Neural progenitor cell (in vitro differentiated cells): ENCODE results near the gene MPV17L. TPM values are rescaled to one million over a fixed set of nuclear protein-coding genes. Genes with fewer than 3 reads are reported as not detected.
A peak's percentile ranks its signal among the peaks of the same experiment; 100 is the strongest.
"Not testable (repeated sequence)": the region's sequence is repeated elsewhere in the genome, so short reads cannot be mapped to it uniquely, and the experiment has no call there.

Experiments used
- DNase-seq: peaks from one replicate; pipeline ENCODE4 v3.0.0-alpha.2; 2016; ENCODE audit warnings: low spot score
- H2AFZ ChIP-seq: fragments of 200-600 bp; sonication (generic); replicated peaks from 2 replicates; pipeline ENCODE4 v1.6.1; 2016; ENCODE audit warnings: antibody characterized with exemption
- H3F3A ChIP-seq: fragments of 200-600 bp; sonication (generic); 2 replicates; pipeline ENCODE4 v1.6.1; 2016; ENCODE audit warnings: antibody characterized with exemption, low read depth
- H3K27ac ChIP-seq: fragments of 200-600 bp; sonication (generic); 2 replicates; pipeline ENCODE4 v1.5.1; 2016; ENCODE audit warnings: mild to moderate bottlenecking
- H3K27me3 ChIP-seq: fragments of 200-600 bp; sonication (generic); 2 replicates; pipeline ENCODE4 v1.6.1; 2016; ENCODE audit warnings: mild to moderate bottlenecking, moderate library complexity
- H3K36me3 ChIP-seq: fragments of 200-600 bp; sonication (generic); 2 replicates; pipeline ENCODE4 v1.5.1; 2016
- H3K4me1 ChIP-seq: fragments of 200-600 bp; sonication (generic); 2 replicates; pipeline ENCODE4 v1.6.1; 2016; ENCODE audit warnings: mixed run types
- H3K4me2 ChIP-seq: fragments of 200-600 bp; sonication (generic); 2 replicates; pipeline ENCODE4 v1.6.1; 2016
- H3K4me3 ChIP-seq: fragments of 200-600 bp; sonication (generic); 2 replicates; pipeline ENCODE4 v1.5.1; 2016
- H3K79me2 ChIP-seq: fragments of 200-600 bp; sonication (generic); 2 replicates; pipeline ENCODE4 v1.6.1; 2016; ENCODE audit warnings: low read depth
- H3K9ac ChIP-seq: fragments of 200-600 bp; sonication (generic); 2 replicates; pipeline ENCODE4 v1.6.1; 2016
- H3K9me3 ChIP-seq: fragments of 200-600 bp; sonication (generic); 2 replicates; pipeline ENCODE4 v1.5.1; 2016; ENCODE audit warnings: low read depth
- H4K20me1 ChIP-seq: fragments of 200-600 bp; sonication (generic); 2 replicates; pipeline ENCODE4 v1.6.1; 2016; ENCODE audit warnings: low read depth
- H3K27ac Mint-ChIP-seq: 3 replicates; pipeline ENCODE4 v1.8.0; 2021; ENCODE audit warnings: mixed read lengths
- H3K27me3 Mint-ChIP-seq: 2 replicates; pipeline ENCODE4 v1.8.0; 2022; ENCODE audit warnings: low read depth, mild to moderate bottlenecking, inconsistent platforms, moderate library complexity, mixed read lengths; ENCODE audit not compliant: insufficient read depth
- H3K36me3 Mint-ChIP-seq: 3 replicates; pipeline ENCODE4 v1.8.0; 2021; ENCODE audit warnings: mixed read lengths
- H3K4me1 Mint-ChIP-seq: 3 replicates; pipeline ENCODE4 v1.8.0; 2021; ENCODE audit warnings: mixed read lengths
- H3K4me3 Mint-ChIP-seq: 3 replicates; pipeline ENCODE4 v1.8.0; 2021; ENCODE audit warnings: mild to moderate bottlenecking, moderate library complexity, mixed read lengths
- H3K9me3 Mint-ChIP-seq: 3 replicates; pipeline ENCODE4 v1.8.0; 2020; ENCODE audit warnings: mixed read lengths
- CTCF ChIP-seq: fragments of 200-600 bp; sonication (generic); IDR thresholded peaks from 2 replicates; pipeline ENCODE4 v1.5.1; 2017; ENCODE audit warnings: antibody characterized with exemption, mild to moderate bottlenecking
- EZH2 ChIP-seq: fragments of 200-600 bp; sonication (generic); IDR thresholded peaks from 2 replicates; pipeline ENCODE4 v1.6.1; 2017; ENCODE audit warnings: antibody characterized with exemption, mild to moderate bottlenecking, moderate library complexity
- EZH2phosphoT487 ChIP-seq: fragments of 200-600 bp; sonication (generic); IDR thresholded peaks from 2 replicates; pipeline ENCODE4 v1.6.1; 2017; ENCODE audit warnings: antibody characterized with exemption
- total RNA-seq: library from RNA; depleted of rRNA; stranded (reverse); fragments of >200 nt; gene quantifications from 2 replicates; pipeline ENCODE4 v1.2.3, GENCODE V29; 2015; ENCODE audit warnings: low replicate concordance

MPV17L gene
- total RNA-seq, 1 donor from 2014 or later = 0.30 TPM

GRCh38 chr16:15382810-15383209 lies 12.7 kb upstream of the MPV17L start:
- not testable (repeated sequence) for H3K4me1 ChIP-seq, H3K27me3 Mint-ChIP-seq, H3K9me3 ChIP-seq, H3K36me3 ChIP-seq, DNase-seq, H3K4me3 Mint-ChIP-seq, H3K27me3 ChIP-seq, H3K27ac Mint-ChIP-seq, H3K36me3 Mint-ChIP-seq, H3K4me1 Mint-ChIP-seq, H3K9ac ChIP-seq, H4K20me1 ChIP-seq, H2AFZ ChIP-seq, H3K79me2 ChIP-seq, H3F3A ChIP-seq, H3K27ac ChIP-seq, H3K4me3 ChIP-seq, H3K4me2 ChIP-seq, H3K9me3 Mint-ChIP-seq

GRCh38 chr16:15388060-15388459 lies 7.5 kb upstream of the MPV17L start:
- not testable (repeated sequence) for H3K4me3 ChIP-seq, H3K36me3 Mint-ChIP-seq, H3K4me2 ChIP-seq

GRCh38 chr16:15389916-15390315 lies 5.6 kb upstream of the MPV17L start:
- not testable (repeated sequence) for H3K4me2 ChIP-seq, H3K4me1 Mint-ChIP-seq, H3K9ac ChIP-seq, H3K36me3 Mint-ChIP-seq, H3K79me2 ChIP-seq, H3K36me3 ChIP-seq, H3K4me1 ChIP-seq, H3F3A ChIP-seq, H3K27ac Mint-ChIP-seq, H3K27me3 Mint-ChIP-seq, DNase-seq, H3K27me3 ChIP-seq, H3K9me3 Mint-ChIP-seq, H3K4me3 ChIP-seq, H3K4me3 Mint-ChIP-seq, H2AFZ ChIP-seq, H3K27ac ChIP-seq, H3K9me3 ChIP-seq, H4K20me1 ChIP-seq

More at GRCh38 chr16:15388060-15388459, 7.5 kb upstream of the MPV17L start:
- not testable (repeated sequence) for H3K4me1 Mint-ChIP-seq, H3F3A ChIP-seq, H3K4me1 ChIP-seq, H3K4me3 Mint-ChIP-seq, H4K20me1 ChIP-seq, H3K9me3 ChIP-seq, H2AFZ ChIP-seq, H3K79me2 ChIP-seq, H3K27me3 Mint-ChIP-seq, H3K27ac ChIP-seq, DNase-seq, H3K27me3 ChIP-seq, H3K27ac Mint-ChIP-seq, H3K36me3 ChIP-seq, H3K9ac ChIP-seq, H3K9me3 Mint-ChIP-seq

- not testable (repeated sequence) for H3K9me3 Mint-ChIP-seq, H3K27me3 Mint-ChIP-seq, H4K20me1 ChIP-seq, H3K79me2 ChIP-seq, H3K4me1 ChIP-seq, H2AFZ ChIP-seq, H3K36me3 Mint-ChIP-seq, H3K9ac ChIP-seq, H3K27ac ChIP-seq, H3F3A ChIP-seq, H3K27ac Mint-ChIP-seq, H3K4me2 ChIP-seq, H3K36me3 ChIP-seq, DNase-seq, H3K4me3 Mint-ChIP-seq, H3K9me3 ChIP-seq, H3K4me1 Mint-ChIP-seq, H3K4me3 ChIP-seq
- peaks cover 13% of the 10 kb centered on the region for H3K27me3 ChIP-seq
Measured at GRCh38 chr16:15393025-15393424, 2.5 kb upstream of the MPV17L start.

GRCh38 chr16:15396509-15396829 lies 915 bp downstream of the MPV17L start:
- not testable (repeated sequence) for H3K9ac ChIP-seq, H3K27me3 Mint-ChIP-seq, H3K4me3 ChIP-seq, H3K36me3 ChIP-seq, H2AFZ ChIP-seq, H3K36me3 Mint-ChIP-seq, H3K9me3 Mint-ChIP-seq, H4K20me1 ChIP-seq, DNase-seq, H3F3A ChIP-seq, H3K27ac Mint-ChIP-seq, H3K27ac ChIP-seq, H3K79me2 ChIP-seq, H3K4me1 ChIP-seq, H3K9me3 ChIP-seq, H3K4me2 ChIP-seq, H3K4me1 Mint-ChIP-seq
- H3K4me3 Mint-ChIP-seq = peak overlapping the region; percentile 75
- H3K27me3 ChIP-seq = peaks cover 13% of the 10 kb centered on the region

- H3K79me2 ChIP-seq = no peaks in the 10 kb centered on the region
- H3K4me1 ChIP-seq = no peaks in the 10 kb centered on the region
- Mint-ChIP-seq H3K4me3 (no peak overlapping the region), H3K27ac (no peak overlapping the region), H3K27me3 (peaks cover 10% of the 10 kb centered on the region), H3K9me3 (no peaks in the 10 kb centered on the region), H3K4me1 (no peaks in the 10 kb centered on the region), H3K36me3 (no peaks in the 10 kb centered on the region)
- no peak for TF ChIP-seq EZH2phosphoT487
- TF ChIP-seq EZH2 = no peak
- TF ChIP-seq CTCF = no peak
- no peak for DNase-seq
- H4K20me1 ChIP-seq = no peaks in the 10 kb centered on the region
- H3K9me3 ChIP-seq = no peaks in the 10 kb centered on the region
- no peak overlapping the region for H3K4me3 ChIP-seq
- H3F3A ChIP-seq = no peaks in the 10 kb centered on the region
- no peak overlapping the region for H3K4me2 ChIP-seq
- H3K27ac ChIP-seq = no peak overlapping the region
- no peak overlapping the region for H2AFZ ChIP-seq
- no peaks in the 10 kb centered on the region for H3K36me3 ChIP-seq
- no peak overlapping the region for H3K9ac ChIP-seq
- peaks cover 13% of the 10 kb centered on the region for H3K27me3 ChIP-seq
Measured at GRCh38 chr16:15396948-15397594, 1.5 kb downstream of the MPV17L start.
